Measurements from ENCODE around the gene GSAP. TPM values are rescaled to one million over a fixed set of nuclear protein-coding genes. Genes with fewer than 3 reads are reported as not detected.

Gene GSAP
- total RNA-seq, 3 donors from 2014 or later = 25.8 to 35.7 (median 27.5) TPM

DNA sequence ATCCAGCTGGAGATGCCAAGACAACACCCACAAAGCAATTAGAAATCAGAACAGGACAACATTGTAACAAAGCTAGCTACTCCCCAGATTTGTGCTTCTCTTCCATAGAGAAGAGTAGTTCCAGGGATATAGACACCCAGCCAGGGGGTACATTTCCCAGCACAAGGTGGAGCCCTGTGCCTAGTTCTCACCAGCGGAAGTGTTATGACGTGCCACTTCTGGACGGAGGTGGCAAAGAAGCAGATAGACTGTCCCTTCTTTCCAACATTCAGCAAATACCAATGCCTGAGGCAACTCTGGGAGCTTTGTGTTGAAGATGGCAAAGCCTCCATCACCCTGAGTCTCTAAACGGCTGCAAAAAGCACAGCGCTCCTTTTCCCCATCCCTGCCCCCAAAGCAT lies 23.4 kb upstream of the GSAP start:
- Histone ChIP-seq H3K36me3 (no peaks in the 10 kb centered on the region), H3K4me3 (no peak overlapping the region), H3K4me1 (no peaks in the 10 kb centered on the region), H3K27ac (no peak overlapping the region), H3K27me3 (no peaks in the 10 kb centered on the region), H3K9me3 (no peaks in the 10 kb centered on the region)
- DNase-seq (ENCODE audit: low spot score in 2 of 2) = peak; percentile 36 to 57
- TF ChIP-seq CTCF (IDR thresholded peaks at IDR 0.05) = peak in 2 of 3 donors; percentile 31 to 54
- TF ChIP-seq POLR2A (IDR thresholded peaks at IDR 0.05) = no peak
- peak in 1 of 3 donors; percentile 14 for TF ChIP-seq POLR2AphosphoS5 (IDR thresholded peaks at IDR 0.05)
- intact Hi-C loops (cut with DNase I; ENCODE audit: low total_unique reads) = no loop called here

- TF ChIP-seq POLR2AphosphoS5 (IDR thresholded peaks at IDR 0.05) (no peak), POLR2A (IDR thresholded peaks at IDR 0.05) (no peak), CTCF (IDR thresholded peaks at IDR 0.05) (no peak)
- Histone ChIP-seq H3K4me1 (no peaks in the 10 kb centered on the region), H3K27me3 (no peaks in the 10 kb centered on the region), H3K27ac (no peak overlapping the region), H3K4me3 (no peak overlapping the region), H3K36me3 (no peaks in the 10 kb centered on the region), H3K9me3 (no peaks in the 10 kb centered on the region)
- intact Hi-C loops (cut with DNase I; ENCODE audit: low total_unique reads) = no loop called here
- no peak for DNase-seq (ENCODE audit: low spot score in 2 of 2)
Measured at GRCh38 chr7:77438131-77438530, 22.0 kb upstream of the GSAP start.

DNA sequence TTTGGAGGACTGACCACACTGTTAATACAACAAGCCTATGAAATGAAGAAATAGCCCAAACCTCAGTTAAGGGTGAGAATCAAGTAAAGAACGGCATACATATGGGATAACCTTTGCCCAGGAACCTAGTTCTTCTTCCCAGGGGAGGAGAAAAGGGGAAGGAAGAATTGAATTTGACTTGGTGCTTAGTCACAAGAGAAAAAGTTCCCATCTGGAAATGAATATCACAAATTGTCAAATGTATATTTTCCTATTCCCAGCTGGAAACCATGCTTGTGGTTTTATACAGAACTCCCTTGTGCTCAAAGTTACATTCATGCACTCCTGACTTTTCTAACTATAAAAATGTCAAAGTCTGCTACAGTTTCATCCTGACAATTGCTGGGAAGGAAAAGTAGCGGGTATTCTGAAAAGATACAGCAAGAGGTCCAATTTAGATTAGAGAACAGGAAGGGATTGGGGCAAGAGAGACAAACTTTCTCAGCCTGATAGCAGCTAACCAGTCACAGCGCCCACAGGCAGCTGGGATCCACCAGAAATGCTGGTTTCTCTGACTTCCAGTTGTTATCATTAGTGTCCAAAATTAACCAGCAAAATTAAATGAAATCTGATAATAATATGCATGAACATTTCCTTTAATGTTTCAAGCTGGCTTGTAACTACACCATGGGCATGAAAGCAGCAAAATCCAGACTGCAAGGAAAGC lies 18.6 kb upstream of the GSAP start:
- DNase-seq (ENCODE audit: low spot score in 2 of 2) = no peak
- intact Hi-C loops (cut with DNase I; ENCODE audit: low total_unique reads) = no loop called here
- Histone ChIP-seq H3K36me3 (no peaks in the 10 kb centered on the region), H3K4me3 (no peak overlapping the region), H3K27ac (no peak overlapping the region), H3K27me3 (no peaks in the 10 kb centered on the region), H3K9me3 (no peaks in the 10 kb centered on the region), H3K4me1 (no peaks in the 10 kb centered on the region)
- TF ChIP-seq CTCF (IDR thresholded peaks at IDR 0.05) = no peak
- TF ChIP-seq POLR2A (IDR thresholded peaks at IDR 0.05) = no peak
- no peak for TF ChIP-seq POLR2AphosphoS5 (IDR thresholded peaks at IDR 0.05)

- intact Hi-C loops (cut with DNase I; ENCODE audit: low total_unique reads) = no loop called here
- no peak for TF ChIP-seq POLR2AphosphoS5 (IDR thresholded peaks at IDR 0.05)
- Histone ChIP-seq H3K4me3 (no peak overlapping the region), H3K9me3 (no peaks in the 10 kb centered on the region), H3K27me3 (no peaks in the 10 kb centered on the region), H3K36me3 (no peaks in the 10 kb centered on the region), H3K27ac (no peak overlapping the region), H3K4me1 (no peaks in the 10 kb centered on the region)
- no peak for DNase-seq (ENCODE audit: low spot score in 2 of 2)
Measured at GRCh38 chr7:77433901-77434300, 17.8 kb upstream of the GSAP start.

DNA sequence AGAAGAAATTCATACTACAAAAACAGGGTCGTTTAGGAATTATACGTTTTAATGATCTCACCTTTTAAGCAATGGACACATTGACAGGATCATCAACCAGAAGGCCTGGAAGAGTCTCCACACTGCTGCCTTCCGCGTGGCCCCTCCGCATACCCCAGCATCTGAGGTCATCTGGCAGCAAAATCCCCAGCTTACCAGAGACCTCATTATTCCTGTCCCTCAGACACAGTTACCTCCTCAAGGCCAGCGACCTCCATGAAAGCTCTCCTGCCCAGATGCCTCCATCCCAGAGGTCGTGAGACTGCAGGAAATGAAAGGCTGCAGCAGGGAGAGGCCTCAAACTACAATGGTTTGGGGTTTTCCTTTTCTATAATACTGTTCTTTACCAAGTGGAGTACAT lies 14.8 kb upstream of the GSAP start:
- H3K9me3 ChIP-seq = no peaks in the 10 kb centered on the region
- intact Hi-C loops (cut with DNase I; ENCODE audit: low total_unique reads) = no loop called here
- H3K4me3 ChIP-seq = no peak overlapping the region
- no peak for DNase-seq (ENCODE audit: low spot score in 2 of 2)
- no peaks in the 10 kb centered on the region for H3K36me3 ChIP-seq
- no peaks in the 10 kb centered on the region for H3K4me1 ChIP-seq
- TF ChIP-seq POLR2A (IDR thresholded peaks at IDR 0.05) (no peak), POLR2AphosphoS5 (IDR thresholded peaks at IDR 0.05) (no peak), CTCF (IDR thresholded peaks at IDR 0.05) (no peak)
- no peak overlapping the region for H3K27ac ChIP-seq
- no peaks in the 10 kb centered on the region for H3K27me3 ChIP-seq

Measured in breast epithelium (tissue), 4 donors.